ENCODE results near the gene RDM1. TPM values are rescaled to one million over a fixed set of nuclear protein-coding genes. Genes with fewer than 3 reads are reported as not detected.

Gene RDM1
- total RNA-seq, 4 donors from 2014 or later, result 0.88 to 1.9 TPM; not detected in 2

DNA sequence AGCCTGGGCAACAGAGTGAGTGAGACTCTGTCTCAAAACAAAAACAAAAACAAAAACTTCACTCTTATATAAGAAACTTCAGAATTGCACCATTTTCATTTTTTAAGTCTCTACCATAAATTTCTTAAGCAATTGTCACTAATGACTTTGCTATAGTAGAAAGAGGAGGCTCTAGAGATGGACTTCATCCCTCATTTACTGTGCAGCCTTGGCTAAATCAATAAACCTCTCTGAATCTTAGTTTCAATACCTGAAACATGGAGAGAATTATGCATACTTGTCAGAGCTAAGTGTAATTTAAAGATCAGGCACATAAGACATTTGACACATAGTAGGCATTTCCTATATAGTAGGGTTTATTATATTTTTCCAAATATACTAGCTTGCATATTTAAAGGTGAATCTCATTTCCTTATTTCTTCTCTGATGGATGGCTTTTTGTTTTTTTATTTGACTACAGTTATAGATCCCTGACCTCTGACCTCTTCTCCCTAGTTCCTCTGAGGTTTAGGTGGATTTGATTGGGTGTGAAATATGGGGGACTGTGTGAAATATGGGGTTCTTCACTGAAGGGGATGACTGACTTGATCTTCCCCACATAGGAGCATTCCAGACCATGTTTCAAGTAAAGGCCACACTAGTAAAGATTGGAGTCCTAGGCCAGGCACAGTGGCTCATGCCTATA, 53.1 kb downstream of the RDM1 start:
- Histone ChIP-seq H3K4me1 (no peaks in the 10 kb centered on the region), H3K27ac (no peak overlapping the region), H3K4me3 (peak overlapping the region in 1 of 4 donors; percentile 38), H3K9me3 (no peaks in the 10 kb centered on the region), H3K36me3 (no peaks in the 10 kb centered on the region), H3K27me3 (no peaks in the 10 kb centered on the region)
- no peak for TF ChIP-seq POLR2A (IDR thresholded peaks at IDR 0.05)
- no peak for DNase-seq

DNA sequence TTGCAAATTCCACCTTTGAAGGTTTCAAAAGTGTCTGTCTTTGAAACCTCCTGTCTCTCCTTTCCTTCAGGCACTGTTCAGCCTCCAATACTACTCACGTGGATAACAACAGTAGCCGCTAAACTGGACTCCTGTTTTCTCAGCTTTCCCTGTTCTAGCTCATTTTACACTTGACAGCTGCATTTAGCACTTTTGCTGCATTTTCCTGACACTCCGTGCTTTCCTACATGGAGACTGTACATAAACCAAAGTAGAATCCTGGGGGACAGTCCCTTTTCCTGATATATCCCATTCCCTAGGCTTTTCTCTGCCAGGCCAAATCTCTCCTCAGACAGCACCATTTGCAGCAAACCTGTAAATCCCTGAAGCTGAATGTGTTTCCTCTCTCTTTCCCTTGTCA, 54.0 kb downstream of the RDM1 start:
- Histone ChIP-seq H3K9me3 (no peaks in the 10 kb centered on the region), H3K27me3 (no peaks in the 10 kb centered on the region), H3K4me1 (peaks cover 0 to under 1% (median 0%) of the 10 kb centered on the region in 4 donors), H3K27ac (peak overlapping the region; percentile 5 to 45 (median 6)), H3K36me3 (no peaks in the 10 kb centered on the region), H3K4me3 (peak overlapping the region in 1 of 4 donors; percentile 38)
- no peak for DNase-seq
- TF ChIP-seq, protein P1, sequence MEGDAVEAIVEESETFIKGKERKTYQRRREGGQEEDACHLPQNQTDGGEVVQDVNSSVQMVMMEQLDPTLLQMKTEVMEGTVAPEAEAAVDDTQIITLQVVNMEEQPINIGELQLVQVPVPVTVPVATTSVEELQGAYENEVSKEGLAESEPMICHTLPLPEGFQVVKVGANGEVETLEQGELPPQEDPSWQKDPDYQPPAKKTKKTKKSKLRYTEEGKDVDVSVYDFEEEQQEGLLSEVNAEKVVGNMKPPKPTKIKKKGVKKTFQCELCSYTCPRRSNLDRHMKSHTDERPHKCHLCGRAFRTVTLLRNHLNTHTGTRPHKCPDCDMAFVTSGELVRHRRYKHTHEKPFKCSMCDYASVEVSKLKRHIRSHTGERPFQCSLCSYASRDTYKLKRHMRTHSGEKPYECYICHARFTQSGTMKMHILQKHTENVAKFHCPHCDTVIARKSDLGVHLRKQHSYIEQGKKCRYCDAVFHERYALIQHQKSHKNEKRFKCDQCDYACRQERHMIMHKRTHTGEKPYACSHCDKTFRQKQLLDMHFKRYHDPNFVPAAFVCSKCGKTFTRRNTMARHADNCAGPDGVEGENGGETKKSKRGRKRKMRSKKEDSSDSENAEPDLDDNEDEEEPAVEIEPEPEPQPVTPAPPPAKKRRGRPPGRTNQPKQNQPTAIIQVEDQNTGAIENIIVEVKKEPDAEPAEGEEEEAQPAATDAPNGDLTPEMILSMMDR (IDR thresholded peaks at IDR 0.05), result no peak
- no peak for TF ChIP-seq POLR2A (IDR thresholded peaks at IDR 0.05)

- Histone ChIP-seq H3K9me3 (no peaks in the 10 kb centered on the region), H3K36me3 (no peaks in the 10 kb centered on the region), H3K4me1 (peaks cover 0 to 4% (median 0%) of the 10 kb centered on the region in 4 donors), H3K4me3 (no peak overlapping the region), H3K27ac (peak overlapping the region in 3 of 4 donors; percentile 5 to 45 (median 7)), H3K27me3 (no peaks in the 10 kb centered on the region)
- no peak for DNase-seq
- TF ChIP-seq, protein P1 (IDR thresholded peaks at IDR 0.05), result no peak
- TF ChIP-seq POLR2A (IDR thresholded peaks at IDR 0.05), result no peak
Measured at GRCh38 chr17:35875800-35876139, 54.8 kb downstream of the RDM1 start.

DNA sequence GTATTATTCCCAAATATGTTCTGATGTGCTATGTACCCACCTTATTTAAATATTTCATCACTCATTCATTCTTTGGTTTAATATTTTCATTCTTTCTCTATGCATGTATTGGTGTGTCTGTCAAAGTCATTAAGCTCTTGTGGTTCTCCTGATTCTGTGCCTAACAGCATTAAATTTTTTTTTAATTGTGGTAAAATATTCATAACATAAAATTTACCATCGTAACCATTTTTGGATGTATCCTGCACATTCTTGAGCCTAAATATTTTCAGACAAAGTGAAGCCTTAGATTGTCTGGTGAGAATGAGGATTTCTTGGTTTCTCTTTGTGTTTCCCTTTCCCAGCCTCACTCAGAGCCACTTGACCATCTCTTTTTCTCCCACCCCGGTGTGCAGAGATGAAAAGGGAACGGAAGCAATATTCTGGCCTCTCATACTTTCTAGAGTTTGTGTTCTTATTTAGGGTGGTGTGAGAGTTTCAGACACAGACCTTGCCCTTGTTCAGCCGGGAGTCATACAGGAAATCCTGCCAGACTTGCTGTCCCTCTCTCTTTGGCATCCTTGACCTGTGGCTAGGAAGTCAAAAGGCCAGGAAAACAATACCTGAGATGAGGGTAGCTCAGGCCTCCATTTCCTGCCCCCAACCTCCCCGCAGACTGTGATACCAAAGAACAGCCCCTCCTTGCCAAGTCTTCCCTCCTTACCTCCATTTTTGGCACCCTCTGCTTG, 55.3 kb downstream of the RDM1 start:
- H3K4me3 ChIP-seq, result no peak overlapping the region
- peak overlapping the region in 2 of 4 donors; percentile 3 to 45 for H3K27ac ChIP-seq

DNA sequence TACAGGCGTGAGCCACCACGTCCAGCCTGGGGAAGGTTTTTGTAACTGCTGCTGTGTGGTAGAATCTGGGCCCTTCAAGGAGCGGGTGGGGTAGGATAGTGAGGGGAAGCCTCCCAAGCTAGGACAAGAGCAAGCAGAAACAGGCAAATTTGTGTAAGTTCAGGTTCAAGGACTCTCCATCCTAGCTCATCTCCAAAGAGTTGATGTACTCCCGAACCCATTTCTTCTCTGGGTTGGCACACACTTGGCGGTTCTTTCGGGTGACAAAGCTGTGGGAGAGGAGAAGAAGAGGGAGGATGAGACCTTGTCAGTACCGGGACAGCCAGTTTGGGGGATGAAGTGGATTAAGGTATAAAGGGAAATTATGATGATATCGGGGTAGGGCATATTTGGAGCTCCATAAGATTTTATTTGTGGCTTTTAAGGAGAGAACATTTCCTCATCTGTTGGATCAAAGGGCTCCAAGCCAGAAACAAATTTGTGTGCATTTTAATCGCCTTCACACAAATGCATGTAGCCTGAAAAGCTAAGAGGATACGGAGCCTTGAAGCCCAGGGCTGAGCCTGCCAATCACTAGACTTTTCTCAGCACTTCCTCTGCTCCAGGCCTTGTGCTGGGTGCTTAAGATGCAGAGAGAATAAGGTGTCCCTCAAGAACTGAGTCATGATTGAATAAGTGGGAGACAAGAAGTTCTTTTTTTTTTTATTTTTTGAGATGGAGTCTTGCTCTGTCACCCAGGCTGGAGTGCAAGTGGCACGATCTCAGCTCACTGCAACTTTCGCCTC, 58.2 kb downstream of the RDM1 start:
- H3K4me1 ChIP-seq, result peaks cover 0 to 4% (median 0%) of the 10 kb centered on the region in 4 donors
- no peak for TF ChIP-seq POLR2A (IDR thresholded peaks at IDR 0.05)
- TF ChIP-seq, protein P1 (IDR thresholded peaks at IDR 0.05), result no peak
- H3K9me3 ChIP-seq, result no peaks in the 10 kb centered on the region
- no peak overlapping the region for H3K27ac ChIP-seq
- H3K4me3 ChIP-seq, result no peak overlapping the region
- H3K27me3 ChIP-seq, result no peaks in the 10 kb centered on the region
- DNase-seq, result no peak
- H3K36me3 ChIP-seq, result no peaks in the 10 kb centered on the region

More for the DNA sequence above, 55.3 kb downstream of the RDM1 start:
- no peak for TF ChIP-seq POLR2A (IDR thresholded peaks at IDR 0.05)
- TF ChIP-seq, protein P1 (IDR thresholded peaks at IDR 0.05), result no peak
- Histone ChIP-seq H3K9me3 (no peaks in the 10 kb centered on the region), H3K27me3 (no peaks in the 10 kb centered on the region), H3K36me3 (no peaks in the 10 kb centered on the region), H3K4me1 (peaks cover 0 to 4% (median 0%) of the 10 kb centered on the region in 4 donors)
- DNase-seq, result peak in 1 of 3 donors; percentile 53
